WI38 (cell line): Measurements from ENCODE around the gene CIRBP.
"Not testable (repeated sequence)": the region's sequence is repeated elsewhere in the genome, so short reads cannot be mapped to it uniquely, and the experiment has no call there.

Experiments used
- H3K4me3 ChIP-seq: 2 replicates; pipeline ENCODE4 v1.5.1; 2011; ENCODE audit warnings: low read depth, mild to moderate bottlenecking, control low read depth, low read length
- CTCF ChIP-seq: IDR thresholded peaks from 2 replicates; pipeline ENCODE4 v1.5.1; 2012; ENCODE audit warnings: low read depth, mild to moderate bottlenecking, control low read depth, low read length

The CIRBP gene

GRCh38 chr19:1296575-1297271, 27.6 kb downstream of the CIRBP start:
- no peak for TF ChIP-seq CTCF
- no peak overlapping the region for H3K4me3 ChIP-seq

- no peak for TF ChIP-seq CTCF
- no peak overlapping the region for H3K4me3 ChIP-seq
Measured at GRCh38 chr19:1298235-1298634, 29.1 kb downstream of the CIRBP start.

GRCh38 chr19:1299801-1300200, 30.7 kb downstream of the CIRBP start:
- TF ChIP-seq CTCF, result no peak
- no peak overlapping the region for H3K4me3 ChIP-seq

- no peak overlapping the region for H3K4me3 ChIP-seq
- no peak for TF ChIP-seq CTCF
Measured at GRCh38 chr19:1300744-1301490, 31.8 kb downstream of the CIRBP start.

GRCh38 chr19:1302533-1303239, 33.6 kb downstream of the CIRBP start:
- TF ChIP-seq CTCF, result no peak
- no peak overlapping the region for H3K4me3 ChIP-seq

- no peak for TF ChIP-seq CTCF
- H3K4me3 ChIP-seq, result no peak overlapping the region
Measured at GRCh38 chr19:1304197-1304924, 35.2 kb downstream of the CIRBP start.

GRCh38 chr19:1305354-1305753, 36.2 kb downstream of the CIRBP start:
- H3K4me3 ChIP-seq, result not testable (repeated sequence)
